Heart left ventricle (tissue), 13 donors: ENCODE measurements around the gene LRMDA.

Experiments used
- POLR2A ChIP-seq, 2 donors: fragments of 450-650 bp; IDR thresholded peaks; one replicate each; pipeline ENCODE4 v1.6.1; 2017; ENCODE audit warnings: antibody characterized with exemption in 2 of 2, mild to moderate bottlenecking in 2 of 2, moderate library complexity in 2 of 2
- TF ChIP-seq, protein P1 (sequence below), 12 donors: fragments of 200-600 bp; sonication (generic) in 4 of 12; IDR thresholded peaks; one replicate each; pipeline versions ENCODE4 v1.5.0 to v1.8.0; 2018 to 2022; ENCODE audit warnings: antibody characterized with exemption in 12 of 12, mild to moderate bottlenecking in 5 of 12
- donor health status: ischemic (EF 13 %, LVEDD 7.1; RV severe dilation, severe dysfunction).
- donor health status: DM: no; HTN: yes; CAD: no.
- donor health status: DM: no; HTN: no; CAD: no.
- donor health status: ischemic (EF 25% LVEDD 6.9; RV normal size, moderate dysfunction).
- donor health status: ischemic (EF 25% LVEDD 5.7; RV mildly dilated, moderate dysfunction).
- donor health status: ischemic (EF 35%, LVEDD 5.7; RV mildly dilated, moderate dysfunction).
- donor health status: nonischemic (EF 11% LVEDD 7.7; RV severe dilation, severe dysfunction).
- donor health status: DM: yes; HTN: yes; CAD: no.
- donor health status: PGD.
- donor health status: ischemic (EF 29% LVEDD 5.4; RV normal size, mild dysfunction).
- donor health status: nonischemic (EF 23%, LVEDD 6.1; RV moderate dilation, normal function).

GRCh38 chr10:76126607-76127527 is 695.4 kb downstream of the LRMDA start:
- TF ChIP-seq, protein P1, sequence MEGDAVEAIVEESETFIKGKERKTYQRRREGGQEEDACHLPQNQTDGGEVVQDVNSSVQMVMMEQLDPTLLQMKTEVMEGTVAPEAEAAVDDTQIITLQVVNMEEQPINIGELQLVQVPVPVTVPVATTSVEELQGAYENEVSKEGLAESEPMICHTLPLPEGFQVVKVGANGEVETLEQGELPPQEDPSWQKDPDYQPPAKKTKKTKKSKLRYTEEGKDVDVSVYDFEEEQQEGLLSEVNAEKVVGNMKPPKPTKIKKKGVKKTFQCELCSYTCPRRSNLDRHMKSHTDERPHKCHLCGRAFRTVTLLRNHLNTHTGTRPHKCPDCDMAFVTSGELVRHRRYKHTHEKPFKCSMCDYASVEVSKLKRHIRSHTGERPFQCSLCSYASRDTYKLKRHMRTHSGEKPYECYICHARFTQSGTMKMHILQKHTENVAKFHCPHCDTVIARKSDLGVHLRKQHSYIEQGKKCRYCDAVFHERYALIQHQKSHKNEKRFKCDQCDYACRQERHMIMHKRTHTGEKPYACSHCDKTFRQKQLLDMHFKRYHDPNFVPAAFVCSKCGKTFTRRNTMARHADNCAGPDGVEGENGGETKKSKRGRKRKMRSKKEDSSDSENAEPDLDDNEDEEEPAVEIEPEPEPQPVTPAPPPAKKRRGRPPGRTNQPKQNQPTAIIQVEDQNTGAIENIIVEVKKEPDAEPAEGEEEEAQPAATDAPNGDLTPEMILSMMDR (IDR thresholded peaks at IDR 0.05), result no peak
- no peak for TF ChIP-seq POLR2A (IDR thresholded peaks at IDR 0.05)
